ENCODE results near the gene DRC1. TPM values are rescaled to one million over a fixed set of nuclear protein-coding genes. Genes with fewer than 3 reads are reported as not detected.

DRC1 gene
- total RNA-seq, 2 experiments from 2014 or later = not detected

GRCh38 chr2:26494199-26494598, 92.5 kb downstream of the DRC1 start:
- H3K27ac Mint-ChIP-seq = no peak overlapping the region
- peaks cover 13% of the 10 kb centered on the region for H3K4me1 Mint-ChIP-seq
- peaks cover 4% of the 10 kb centered on the region for H3K27me3 Mint-ChIP-seq
- H3K36me3 Mint-ChIP-seq = peaks cover 1% of the 10 kb centered on the region
- H3K4me3 Mint-ChIP-seq = peak overlapping the region; percentile 67
- no peaks in the 10 kb centered on the region for H3K9me3 Mint-ChIP-seq
- POLR2A ChIA-PET = interaction anchor here (3.6 kb wide), 1 partner anchor 17 kb away, joined by 20 read pairs; the partner anchor contains the start of gene OTOF
- DNase-seq = no peak
- ATAC-seq (ENCODE audit: low read depth) = no peak

- Mint-ChIP-seq H3K4me3 (peak overlapping the region; percentile 18), H3K27me3 (peaks cover 4% of the 10 kb centered on the region), H3K36me3 (peaks cover 1% of the 10 kb centered on the region), H3K9me3 (no peaks in the 10 kb centered on the region), H3K27ac (no peak overlapping the region), H3K4me1 (peaks cover 13% of the 10 kb centered on the region)
- no peak for DNase-seq
- POLR2A ChIA-PET = interaction anchor here (1.2 to 2.1 kb wide), 2 partner anchors 17 to 25 kb away, joined by 3 to 5 read pairs; partner anchors contain the start of gene OTOF
- no peak for ATAC-seq (ENCODE audit: low read depth)
Observed at GRCh38 chr2:26494891-26495290, 93.2 kb downstream of the DRC1 start.

- POLR2A ChIA-PET = interaction anchor here (1.2 to 2.1 kb wide), 2 partner anchors 18 to 26 kb away, joined by 3 to 5 read pairs; partner anchors contain the start of gene OTOF
Observed at GRCh38 chr2:26495705-26496297, 94.1 kb downstream of the DRC1 start.

GRCh38 chr2:26500406-26500805, 98.7 kb downstream of the DRC1 start:
- Mint-ChIP-seq H3K27ac (no peak overlapping the region), H3K4me1 (peaks cover 6% of the 10 kb centered on the region), H3K36me3 (peaks cover 1% of the 10 kb centered on the region), H3K27me3 (peaks cover 8% of the 10 kb centered on the region), H3K9me3 (no peaks in the 10 kb centered on the region), H3K4me3 (no peak overlapping the region)
- DNase-seq (no peak), ATAC-seq (ENCODE audit: low read depth) (no peak)
- POLR2A ChIA-PET = no interaction called here

More at GRCh38 chr2:26495705-26496297, 94.1 kb downstream of the DRC1 start:
- peaks cover 4% of the 10 kb centered on the region for H3K27me3 Mint-ChIP-seq
- no peaks in the 10 kb centered on the region for H3K9me3 Mint-ChIP-seq
- H3K4me3 Mint-ChIP-seq = no peak overlapping the region
- H3K27ac Mint-ChIP-seq = peak overlapping the region; percentile 61
- peaks cover 1% of the 10 kb centered on the region for H3K36me3 Mint-ChIP-seq
- no peak for ATAC-seq (ENCODE audit: low read depth)
- peaks cover 11% of the 10 kb centered on the region for H3K4me1 Mint-ChIP-seq
- DNase-seq = no peak

- DNase-seq (peak; percentile 93), ATAC-seq (ENCODE audit: low read depth) (peak; percentile 99)
- Mint-ChIP-seq H3K4me1 (peaks cover 6% of the 10 kb centered on the region), H3K27me3 (peaks cover 15% of the 10 kb centered on the region), H3K4me3 (peak overlapping the region; percentile 77), H3K27ac (peak overlapping the region; percentile 80), H3K36me3 (no peaks in the 10 kb centered on the region), H3K9me3 (no peaks in the 10 kb centered on the region)
- POLR2A ChIA-PET = interaction anchor here (1.1 to 1.5 kb wide), 3 partner anchors 13 to 25 kb away, joined by 3 to 6 read pairs (median 5); partner anchors contain the start of gene OTOF
Observed at GRCh38 chr2:26503231-26503880, 101.6 kb downstream of the DRC1 start.

GRCh38 chr2:26504002-26504401, 102.3 kb downstream of the DRC1 start:
- no peaks in the 10 kb centered on the region for H3K9me3 Mint-ChIP-seq
- peak overlapping the region; percentile 77 for H3K4me3 Mint-ChIP-seq
- H3K4me1 Mint-ChIP-seq = peaks cover 6% of the 10 kb centered on the region
- ATAC-seq (ENCODE audit: low read depth) (no peak), DNase-seq (no peak)
- H3K27ac Mint-ChIP-seq = peak overlapping the region; percentile 80
- peaks cover 11% of the 10 kb centered on the region for H3K27me3 Mint-ChIP-seq
- no peaks in the 10 kb centered on the region for H3K36me3 Mint-ChIP-seq
- POLR2A ChIA-PET = interaction anchor here (1.4 kb wide), 1 partner anchor 26 kb away, joined by 6 read pairs; the partner anchor contains the start of gene OTOF

GRCh38 chr2:26506279-26506678, 104.6 kb downstream of the DRC1 start:
- Mint-ChIP-seq H3K36me3 (no peaks in the 10 kb centered on the region), H3K9me3 (no peaks in the 10 kb centered on the region), H3K27me3 (peaks cover 11% of the 10 kb centered on the region), H3K4me3 (no peak overlapping the region), H3K27ac (no peak overlapping the region), H3K4me1 (peaks cover 6% of the 10 kb centered on the region)
- no peak for ATAC-seq (ENCODE audit: low read depth)
- POLR2A ChIA-PET = no interaction called here
- DNase-seq = no peak

Other genes with a start within 250 kb of the DRC1 start
- 1 to 10 TPM; 4.1 to 4.9 TPM for gene GAREM2, start 228.8 kb upstream of the DRC1 start, total RNA-seq
- gene HADHA, start 157.3 kb upstream of the DRC1 start, total RNA-seq = 100 to 1,000 TPM; 104 to 113 TPM
- gene HADHB, start 157.0 kb upstream of the DRC1 start, total RNA-seq = 10 to 100 TPM; 68.1 to 72.7 TPM
- gene SELENOI, start 55.8 kb upstream of the DRC1 start, total RNA-seq = 10 to 100 TPM; 26.4 TPM
- 1 to 10 TPM; 5.7 to 7.0 TPM for gene ADGRF3, start 55.1 kb upstream of the DRC1 start, total RNA-seq
- gene OTOF, start 76.2 kb downstream of the DRC1 start, total RNA-seq = 10 to 100 TPM; 58.0 to 59.9 TPM
- not detected for gene CIB4, start 239.4 kb downstream of the DRC1 start, total RNA-seq